Spleen (tissue), 7 donors: Measurements from ENCODE around the gene MMUT.

Source experiments
- CTCF ChIP-seq, 11 experiments: fragments of 200-600 bp in 7 of 11; fragments of 450-650 bp in 4 of 11; sonication (generic) in 4 of 11; IDR thresholded peaks in 8 of 11; conservative IDR thresholded peaks in 3 of 11; 1 replicate in 7 of 11; 2 replicates in 4 of 11; pipeline versions ENCODE4 v1.4.0 to v1.8.0; 2016 to 2021; ENCODE audit warnings: antibody characterized with exemption in 11 of 11, inconsistent platforms in 4 of 11, mild to moderate bottlenecking in 1 of 11
- POLR2A ChIP-seq, 3 donors: fragments of 450-650 bp; IDR thresholded peaks; one replicate each; pipeline ENCODE4 v1.5.1; 2017; ENCODE audit warnings: antibody characterized with exemption in 3 of 3, mild to moderate bottlenecking in 1 of 3
- donor health status: DM: no; HTN: no; CAD: no; lungs with moderate emphysema.
- donor health status: DM: no; HTN: no; CAD: no.
- donor health status: DM: no; HTN: no; CAD: no.

- TF ChIP-seq POLR2A (IDR thresholded peaks at IDR 0.05): no peak
- no peak for TF ChIP-seq CTCF (IDR thresholded peaks at IDR 0.05 in 8 of 11, conservative IDR thresholded peaks at IDR 0.05 in 3 of 11)
Measured at GRCh38 chr6:49462071-49462470, 982 bp downstream of the MMUT start.
